Tibial artery (tissue), 4 donors: ENCODE results near the gene MKKS.

ENCODE experiments used
- DNase-seq, 2 donors: peaks; one replicate each; pipeline ENCODE4 v3.0.0-alpha.2; 2019
- H3K27ac ChIP-seq, 2 donors: fragments of 200-600 bp; sonication (generic) in 1 of 2; 1 replicate in 1 of 2; 2 replicates in 1 of 2; pipeline ENCODE4 v1.5.1; 2018 to 2019; ENCODE audit warnings: mild to moderate bottlenecking in 1 of 2
- H3K27me3 ChIP-seq, 2 donors: fragments of 200-600 bp; sonication (generic) in 1 of 2; one replicate each; pipeline versions ENCODE4 v1.5.1 to v1.6.0; 2016 to 2019
- H3K36me3 ChIP-seq, 3 donors: fragments of 200-600 bp; sonication (generic) in 2 of 3; one replicate each; pipeline ENCODE4 v1.5.1; 2016 to 2019; ENCODE audit warnings: mild to moderate bottlenecking in 2 of 3
- H3K4me1 ChIP-seq, 4 donors: fragments of 200-600 bp; sonication (generic) in 2 of 4; 1 replicate in 3 of 4; 2 replicates in 1 of 4; pipeline ENCODE4 v1.5.1; 2016 to 2019
- H3K4me3 ChIP-seq, 2 donors: fragments of 200-600 bp; sonication (generic) in 1 of 2; 1 replicate in 1 of 2; 2 replicates in 1 of 2; pipeline ENCODE4 v1.5.1; 2018 to 2019; ENCODE audit warnings: mild to moderate bottlenecking in 2 of 2
- H3K9me3 ChIP-seq, 3 donors: fragments of 200-600 bp; sonication (generic) in 1 of 3; one replicate each; pipeline ENCODE4 v1.5.1; 2016 to 2019
- CTCF ChIP-seq, 2 experiments: fragments of 200-600 bp in 1 of 2; fragments of 450-650 bp in 1 of 2; IDR thresholded peaks; one replicate each; pipeline ENCODE4 v1.5.1; 2017 to 2019; ENCODE audit warnings: antibody characterized with exemption in 2 of 2, mild to moderate bottlenecking in 1 of 2, moderate library complexity in 1 of 2
- intact Hi-C: fragments of 100-400 bp; cut with DNase I; formaldehyde crosslinking; loops from one replicate; pipeline ENCODE4 v1.15.0; 2023; ENCODE audit warnings: low total_unique reads

MKKS gene

DNA sequence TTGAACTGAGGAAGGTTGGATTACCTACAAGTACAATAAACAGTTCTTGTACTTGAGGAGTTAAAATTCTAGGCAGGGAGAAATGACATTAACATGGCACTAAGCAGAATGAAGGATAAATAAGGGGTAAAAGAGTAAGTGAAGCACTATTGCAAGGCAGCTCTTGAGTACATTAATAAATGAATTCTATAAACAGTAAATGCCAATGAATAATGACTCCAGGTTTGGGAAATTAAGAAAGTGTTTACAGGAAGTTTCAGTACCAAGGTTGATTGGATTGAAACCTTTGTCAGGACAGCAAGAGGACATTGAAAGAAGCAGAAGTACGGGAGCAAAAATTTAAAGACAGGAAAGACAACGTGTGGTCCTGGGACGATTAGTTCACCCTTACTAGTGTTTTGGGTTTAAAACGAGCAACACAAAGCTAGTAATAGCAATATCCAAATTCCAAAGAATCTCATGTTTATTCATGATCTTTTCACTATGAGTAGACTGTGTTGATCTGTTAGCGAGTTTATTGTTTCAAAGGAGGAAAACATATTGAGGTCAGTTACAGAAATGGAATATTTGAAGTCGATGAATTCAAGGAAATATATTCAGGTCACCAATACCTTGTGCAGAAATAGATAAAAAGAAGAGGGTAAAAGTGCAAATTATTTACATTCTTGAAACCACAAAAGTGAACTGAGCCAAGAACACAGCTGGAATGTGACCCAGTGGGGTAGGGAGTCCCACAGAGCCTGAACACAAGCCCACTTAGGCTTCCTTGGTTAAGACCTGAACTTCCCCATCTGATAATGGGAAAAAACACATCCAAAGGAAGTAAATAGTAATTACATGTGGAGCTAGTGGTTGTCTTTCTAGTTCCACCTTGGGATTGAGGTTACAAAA is 80.8 kb downstream of the MKKS start:
- H3K27me3 ChIP-seq, result no peaks in the 10 kb centered on the region
- H3K9me3 ChIP-seq, result no peaks in the 10 kb centered on the region
- no peak overlapping the region for H3K4me3 ChIP-seq
- TF ChIP-seq CTCF (IDR thresholded peaks at IDR 0.05), result no peak
- H3K27ac ChIP-seq, result no peak overlapping the region
- intact Hi-C loops, result no loop called here
- DNase-seq, result no peak
- no peaks in the 10 kb centered on the region for H3K36me3 ChIP-seq
- H3K4me1 ChIP-seq, result no peaks in the 10 kb centered on the region
